Measurements from ENCODE around the gene PPP1CB.

PPP1CB gene

GRCh38 chr2:28745876-28746275, 5.8 kb upstream of the PPP1CB start:
- no peak for DNase-seq

GRCh38 chr2:28746429-28747111, 5.1 kb upstream of the PPP1CB start:
- DNase-seq = no peak

GRCh38 chr2:28747714-28748113, 3.9 kb upstream of the PPP1CB start:
- peak in 1 of 2 donors; percentile 17 for DNase-seq

GRCh38 chr2:28748176-28748575, 3.5 kb upstream of the PPP1CB start:
- DNase-seq = no peak

- no peak for DNase-seq
These were observed 2.7 kb upstream of the PPP1CB start for GRCh38 chr2:28748941-28749340.

- no peak for DNase-seq
These were observed 2.1 kb upstream of the PPP1CB start for GRCh38 chr2:28749526-28749925.

- peak; percentile 42 to 46 for DNase-seq
These were observed 1.0 kb upstream of the PPP1CB start for GRCh38 chr2:28750316-28751251.

GRCh38 chr2:28751956-28752630, 463 bp downstream of the PPP1CB start:
- peak in 1 of 2 donors; percentile 36 for DNase-seq

- DNase-seq = no peak
These were observed 1.2 kb downstream of the PPP1CB start for GRCh38 chr2:28752631-28753376.

GRCh38 chr2:28754321-28754720, 2.7 kb downstream of the PPP1CB start:
- no peak for DNase-seq

- DNase-seq = no peak
These were observed 3.8 kb downstream of the PPP1CB start for GRCh38 chr2:28755421-28755820.

- DNase-seq = no peak
These were observed 6.8 kb downstream of the PPP1CB start for GRCh38 chr2:28758459-28758858.

- no peak for DNase-seq
These were observed 9.8 kb downstream of the PPP1CB start for GRCh38 chr2:28761420-28761819.

GRCh38 chr2:28764909-28765711, 13.5 kb downstream of the PPP1CB start:
- no peak for DNase-seq

GRCh38 chr2:28766070-28766469, 14.4 kb downstream of the PPP1CB start:
- DNase-seq = no peak

GRCh38 chr2:28767337-28767736, 15.7 kb downstream of the PPP1CB start:
- no peak for DNase-seq

- no peak for DNase-seq
These were observed 16.8 kb downstream of the PPP1CB start for GRCh38 chr2:28768422-28768821.

GRCh38 chr2:28768952-28769351, 17.3 kb downstream of the PPP1CB start:
- DNase-seq = no peak

GRCh38 chr2:28772351-28772750, 20.7 kb downstream of the PPP1CB start:
- DNase-seq = no peak

- DNase-seq = no peak
These were observed 24.8 kb downstream of the PPP1CB start for GRCh38 chr2:28776471-28776870.

- no peak for DNase-seq
These were observed 26.8 kb downstream of the PPP1CB start for GRCh38 chr2:28778392-28778791.

GRCh38 chr2:28779001-28779400, 27.4 kb downstream of the PPP1CB start:
- no peak for DNase-seq

All from activated CD4-positive, alpha-beta T cell treated with anti-CD3 and anti-CD28 coated beads for 4 hours (primary cell).